Gastrocnemius medialis (tissue), 4 donors: Measurements from ENCODE around the gene VNN1. TPM values are rescaled to one million over a fixed set of nuclear protein-coding genes. Genes with fewer than 3 reads are reported as not detected.

ENCODE experiments used
- ATAC-seq, 2 donors: fragments of 150-250 bp; one replicate each; pipeline ENCODE4 v1.9.1; 2016
- DNase-seq, 2 donors: peaks; one replicate each; pipeline ENCODE4 v3.0.0-alpha.2; 2019
- H3K27ac ChIP-seq, 4 donors: fragments of 200-600 bp; sonication (generic); 1 replicate in 1 of 4; 2 replicates in 3 of 4; pipeline ENCODE4 v1.5.1; 2016 to 2018; ENCODE audit warnings: mild to moderate bottlenecking in 2 of 4, moderate library complexity in 1 of 4
- H3K27me3 ChIP-seq, 3 donors: fragments of 200-600 bp; sonication (generic) in 2 of 3; 1 replicate in 1 of 3; 2 replicates in 2 of 3; pipeline versions ENCODE4 v1.5.1 to v1.6.0; 2016 to 2019; ENCODE audit warnings: mild to moderate bottlenecking in 1 of 3, moderate library complexity in 1 of 3
- H3K36me3 ChIP-seq, 2 donors: fragments of 200-600 bp; sonication (generic) in 1 of 2; one replicate each; pipeline ENCODE4 v1.5.1; 2017 to 2018
- H3K4me1 ChIP-seq, 2 donors: fragments of 200-600 bp; sonication (generic) in 1 of 2; one replicate each; pipeline ENCODE4 v1.5.1; 2016 to 2017; ENCODE audit warnings: mild to moderate bottlenecking in 2 of 2
- H3K4me3 ChIP-seq, 4 donors: fragments of 200-600 bp; sonication (generic) in 3 of 4; 1 replicate in 1 of 4; 2 replicates in 3 of 4; pipeline ENCODE4 v1.5.1; 2016 to 2019; ENCODE audit warnings: mild to moderate bottlenecking in 2 of 4
- H3K9me3 ChIP-seq, 3 donors: fragments of 200-600 bp; sonication (generic) in 2 of 3; 1 replicate in 1 of 3; 2 replicates in 2 of 3; pipeline ENCODE4 v1.5.1; 2016 to 2019
- POLR2A ChIP-seq, 2 donors: fragments of 450-650 bp; IDR thresholded peaks; one replicate each; pipeline ENCODE4 v1.6.1; 2017; ENCODE audit warnings: antibody characterized with exemption in 2 of 2, mild to moderate bottlenecking in 2 of 2, moderate library complexity in 2 of 2
- in situ Hi-C, 4 donors: fragments of 200-750 bp; cut with MboI; loops; one replicate each; pipeline versions ENCODE4 v1.15.0 to v1.8.0; 2017; ENCODE audit warnings: low sequenced_read_pairs in 4 of 4
- intact Hi-C: fragments of 100-400 bp; cut with DNase I; formaldehyde crosslinking; loops from one replicate; pipeline ENCODE4 v1.15.1; 2023; ENCODE audit warnings: low total_unique reads
- total RNA-seq, 4 donors: library from RNA; depleted of rRNA; stranded (reverse); fragments of >200 nt; gene quantifications; one replicate each; pipeline versions ENCODE4 v1.1.0 to v1.2.3, GENCODE V29; 2016
- TF ChIP-seq, protein P1 (sequence below), 5 experiments: fragments of 450-650 bp in 3 of 5; fragments of 200-600 bp in 2 of 5; sonication (generic) in 2 of 5; IDR thresholded peaks in 4 of 5; conservative IDR thresholded peaks in 1 of 5; 1 replicate in 4 of 5; 2 replicates in 1 of 5; pipeline ENCODE4 v1.5.1; 2016 to 2019; ENCODE audit warnings: antibody characterized with exemption in 5 of 5, mild to moderate bottlenecking in 3 of 5, moderate library complexity in 3 of 5

VNN1 gene
- total RNA-seq, 4 donors from 2014 or later: 0.39 to 1.9 (median 0.85) TPM

DNA sequence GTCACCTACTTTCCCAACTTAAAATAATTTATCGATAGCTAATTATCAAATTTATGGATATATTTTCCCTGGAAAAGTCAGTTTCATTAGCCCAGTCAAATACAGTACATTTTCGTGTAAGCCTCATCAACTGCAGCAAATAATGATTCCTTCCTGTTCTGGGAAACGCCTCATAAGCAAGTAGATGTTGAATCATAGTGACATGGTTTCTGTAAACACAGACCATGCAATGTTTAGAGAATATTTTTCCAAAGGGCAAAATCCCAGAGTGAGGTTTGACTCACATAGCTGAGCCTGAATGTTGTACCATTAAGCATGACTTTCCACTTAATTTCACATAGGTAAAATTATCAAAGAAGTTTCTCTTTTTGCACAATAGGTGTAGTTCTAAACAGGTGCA is 16.7 kb upstream of the VNN1 start:
- Histone ChIP-seq H3K36me3 (no peaks in the 10 kb centered on the region), H3K27ac (no peak overlapping the region), H3K27me3 (no peaks in the 10 kb centered on the region), H3K4me1 (no peaks in the 10 kb centered on the region), H3K9me3 (no peaks in the 10 kb centered on the region), H3K4me3 (no peak overlapping the region)
- in situ Hi-C loops (no loop called here), intact Hi-C loops (no loop called here)
- no peak for DNase-seq
- no peak for TF ChIP-seq POLR2A (IDR thresholded peaks at IDR 0.05)
- TF ChIP-seq, protein P1, sequence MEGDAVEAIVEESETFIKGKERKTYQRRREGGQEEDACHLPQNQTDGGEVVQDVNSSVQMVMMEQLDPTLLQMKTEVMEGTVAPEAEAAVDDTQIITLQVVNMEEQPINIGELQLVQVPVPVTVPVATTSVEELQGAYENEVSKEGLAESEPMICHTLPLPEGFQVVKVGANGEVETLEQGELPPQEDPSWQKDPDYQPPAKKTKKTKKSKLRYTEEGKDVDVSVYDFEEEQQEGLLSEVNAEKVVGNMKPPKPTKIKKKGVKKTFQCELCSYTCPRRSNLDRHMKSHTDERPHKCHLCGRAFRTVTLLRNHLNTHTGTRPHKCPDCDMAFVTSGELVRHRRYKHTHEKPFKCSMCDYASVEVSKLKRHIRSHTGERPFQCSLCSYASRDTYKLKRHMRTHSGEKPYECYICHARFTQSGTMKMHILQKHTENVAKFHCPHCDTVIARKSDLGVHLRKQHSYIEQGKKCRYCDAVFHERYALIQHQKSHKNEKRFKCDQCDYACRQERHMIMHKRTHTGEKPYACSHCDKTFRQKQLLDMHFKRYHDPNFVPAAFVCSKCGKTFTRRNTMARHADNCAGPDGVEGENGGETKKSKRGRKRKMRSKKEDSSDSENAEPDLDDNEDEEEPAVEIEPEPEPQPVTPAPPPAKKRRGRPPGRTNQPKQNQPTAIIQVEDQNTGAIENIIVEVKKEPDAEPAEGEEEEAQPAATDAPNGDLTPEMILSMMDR (IDR thresholded peaks at IDR 0.05 in 4 of 5, conservative IDR thresholded peaks at IDR 0.05 in 1 of 5): no peak
- no peak for ATAC-seq

DNA sequence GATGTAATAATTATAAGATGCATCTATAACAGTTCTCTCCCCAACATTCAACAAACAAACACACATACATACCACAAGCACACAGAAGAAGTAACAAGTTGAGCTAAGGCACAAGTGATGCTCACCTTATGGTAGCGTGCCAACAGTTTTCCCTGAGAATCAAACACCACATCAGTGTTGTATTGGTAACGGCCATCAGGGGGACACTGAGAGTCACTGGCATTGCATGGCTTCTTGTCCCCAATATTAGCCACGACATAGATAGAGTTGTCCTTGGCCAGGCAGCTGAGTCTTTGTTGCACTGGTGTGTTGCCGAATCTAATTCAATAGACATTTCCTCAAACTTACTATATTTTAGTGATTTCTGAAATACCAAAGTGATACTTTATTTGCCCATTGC is 14.8 kb upstream of the VNN1 start:
- Histone ChIP-seq H3K27ac (no peak overlapping the region), H3K9me3 (no peaks in the 10 kb centered on the region), H3K27me3 (no peaks in the 10 kb centered on the region), H3K4me1 (no peaks in the 10 kb centered on the region), H3K4me3 (no peak overlapping the region), H3K36me3 (no peaks in the 10 kb centered on the region)
- in situ Hi-C loops: no loop called here
- no peak for TF ChIP-seq POLR2A (IDR thresholded peaks at IDR 0.05)
- TF ChIP-seq, protein P1 (IDR thresholded peaks at IDR 0.05 in 4 of 5, conservative IDR thresholded peaks at IDR 0.05 in 1 of 5): no peak
- DNase-seq (no peak), ATAC-seq (no peak)
- intact Hi-C loops: no loop called here

DNA sequence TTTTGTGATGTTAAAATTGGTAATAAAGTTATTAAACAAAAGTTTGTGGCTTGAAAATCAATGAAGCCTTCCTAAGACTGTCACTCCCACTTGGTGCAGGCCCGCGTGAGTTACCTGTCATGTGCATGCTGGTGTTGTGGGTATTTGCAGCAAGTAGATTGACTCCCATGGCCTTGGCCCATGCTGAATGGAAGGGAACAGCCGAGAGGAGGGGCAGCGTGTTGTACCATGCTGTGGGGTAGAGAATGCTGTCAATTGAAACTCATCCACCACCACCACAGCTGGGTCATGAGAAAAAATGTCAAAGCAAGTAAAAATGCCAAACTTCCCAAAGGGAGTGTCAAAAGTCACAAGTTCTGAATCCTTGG is 12.7 kb upstream of the VNN1 start:
- no peaks in the 10 kb centered on the region for H3K9me3 ChIP-seq
- DNase-seq (no peak), ATAC-seq (no peak)
- H3K27ac ChIP-seq: no peak overlapping the region
- in situ Hi-C loops (no loop called here), intact Hi-C loops (no loop called here)
- H3K4me3 ChIP-seq: no peak overlapping the region
- H3K36me3 ChIP-seq: no peaks in the 10 kb centered on the region
- H3K4me1 ChIP-seq: no peaks in the 10 kb centered on the region
- TF ChIP-seq, protein P1 (IDR thresholded peaks at IDR 0.05 in 4 of 5, conservative IDR thresholded peaks at IDR 0.05 in 1 of 5): no peak
- no peak for TF ChIP-seq POLR2A (IDR thresholded peaks at IDR 0.05)
- H3K27me3 ChIP-seq: no peaks in the 10 kb centered on the region

DNA sequence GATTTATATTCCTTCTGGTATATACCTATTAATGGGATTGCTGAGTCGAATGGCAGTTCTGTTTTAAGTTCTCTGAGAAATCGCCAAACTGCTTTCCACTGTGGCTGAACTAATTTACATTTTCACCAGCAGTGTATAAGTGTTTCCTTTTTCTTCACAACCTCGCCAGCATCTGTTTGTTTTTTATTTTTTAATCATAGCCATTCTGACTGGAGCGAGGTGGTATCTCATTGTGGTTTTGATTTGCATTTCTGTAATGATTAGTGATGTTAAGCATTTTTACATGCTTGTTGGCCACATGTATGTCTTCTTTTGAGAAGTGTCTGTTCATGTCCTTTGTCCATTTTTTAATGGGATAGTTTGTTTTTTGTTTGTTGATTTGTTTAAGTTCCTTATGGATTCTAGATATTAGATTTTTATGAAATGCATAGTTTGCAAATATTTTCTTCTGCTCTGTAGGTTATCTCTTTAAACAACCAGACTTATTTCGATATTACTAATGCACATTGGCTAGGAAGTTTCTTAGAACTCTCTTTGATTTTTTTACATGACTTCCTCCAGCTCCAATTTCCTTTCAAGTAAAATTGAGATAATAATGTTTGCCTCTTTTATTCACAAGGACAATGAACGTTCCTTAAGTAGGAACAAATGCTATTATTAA is 12.2 kb upstream of the VNN1 start:
- TF ChIP-seq, protein P1 (IDR thresholded peaks at IDR 0.05 in 4 of 5, conservative IDR thresholded peaks at IDR 0.05 in 1 of 5): no peak
- no peak for ATAC-seq
- Histone ChIP-seq H3K27me3 (no peaks in the 10 kb centered on the region), H3K36me3 (no peaks in the 10 kb centered on the region), H3K27ac (no peak overlapping the region), H3K9me3 (no peaks in the 10 kb centered on the region), H3K4me1 (no peaks in the 10 kb centered on the region), H3K4me3 (no peak overlapping the region)
- no peak for DNase-seq
- in situ Hi-C loops: no loop called here
- intact Hi-C loops: no loop called here

DNA sequence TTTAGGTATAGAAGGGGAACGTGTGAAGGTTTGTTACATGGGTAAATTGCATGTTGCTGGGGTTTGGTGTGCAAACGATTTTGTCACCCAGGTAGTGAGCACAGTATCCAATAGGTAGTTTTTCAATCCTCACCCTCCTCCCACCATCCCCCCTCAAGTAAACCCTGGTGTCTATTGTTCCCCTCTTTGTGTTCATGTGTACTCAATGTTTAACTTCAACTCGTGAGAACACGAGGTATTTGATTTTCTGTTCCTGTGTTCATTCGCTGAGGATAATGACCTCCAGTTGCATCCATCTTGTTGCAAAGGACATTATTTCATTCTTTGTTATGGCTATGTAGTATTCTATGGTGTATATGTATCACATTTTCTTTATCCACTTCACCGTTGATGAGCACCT is 11.6 kb upstream of the VNN1 start:
- TF ChIP-seq, protein P1 (IDR thresholded peaks at IDR 0.05 in 4 of 5, conservative IDR thresholded peaks at IDR 0.05 in 1 of 5): no peak
- no peak for TF ChIP-seq POLR2A (IDR thresholded peaks at IDR 0.05)
- DNase-seq (no peak), ATAC-seq (no peak)
- Histone ChIP-seq H3K27ac (no peak overlapping the region), H3K9me3 (no peaks in the 10 kb centered on the region), H3K4me1 (no peaks in the 10 kb centered on the region), H3K36me3 (no peaks in the 10 kb centered on the region), H3K4me3 (no peak overlapping the region), H3K27me3 (no peaks in the 10 kb centered on the region)
- in situ Hi-C loops (no loop called here), intact Hi-C loops (no loop called here)
